Measurements from ENCODE around the gene L3MBTL4.
"Not testable (repeated sequence)": the region's sequence is repeated elsewhere in the genome, so short reads cannot be mapped to it uniquely, and the experiment has no call there.

Gene L3MBTL4

DNA sequence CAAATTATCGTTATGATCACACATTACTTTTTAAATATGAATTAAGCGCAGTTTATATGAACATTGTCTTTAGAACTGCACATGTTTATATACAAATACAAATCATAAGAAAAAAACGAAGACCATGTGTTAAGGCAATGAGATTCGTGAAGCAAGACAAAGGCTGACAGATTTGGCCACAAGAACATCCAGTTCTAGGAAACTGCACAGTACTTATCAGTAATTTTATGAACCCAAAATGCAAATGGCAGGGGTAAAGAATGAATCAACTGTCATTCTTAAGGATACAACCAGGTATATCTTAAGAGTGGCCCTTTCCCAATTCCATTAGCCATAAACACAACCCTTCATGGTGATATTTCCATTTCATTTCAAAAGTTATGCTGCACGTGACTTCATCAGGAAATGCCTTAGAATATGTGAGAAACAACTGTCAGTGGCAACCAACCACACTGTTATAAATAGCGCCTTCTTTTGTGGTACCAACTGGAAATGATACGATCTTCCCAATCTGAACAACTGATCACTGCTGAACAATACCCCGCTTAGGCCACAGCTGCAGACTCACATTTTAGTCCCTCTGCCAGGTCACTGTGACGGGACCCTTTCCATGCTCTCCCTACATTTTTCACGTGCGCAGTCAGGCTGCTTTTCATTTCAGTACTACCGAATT lies 144.9 kb downstream of the L3MBTL4 start:
- no peaks in the 10 kb centered on the region for H3K9me3 ChIP-seq (ENCODE audit: control insufficient read depth, low read length)

DNA sequence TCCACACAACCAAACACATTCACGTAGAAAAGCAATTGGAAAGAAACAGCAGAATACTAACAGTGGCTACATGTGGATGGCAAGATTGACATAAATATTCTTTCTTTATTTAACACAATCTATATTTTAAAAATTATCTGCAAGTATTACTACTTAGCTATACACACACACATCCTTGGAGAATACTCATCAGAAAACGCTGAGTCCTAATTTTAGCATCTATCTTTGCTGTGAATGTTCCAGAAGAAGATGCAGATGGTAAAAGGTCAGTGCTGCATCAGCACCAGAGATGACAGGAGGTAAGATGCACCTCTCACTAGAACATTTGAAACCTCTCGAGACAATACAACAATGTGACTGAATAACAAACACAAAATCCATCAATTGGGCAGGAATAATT lies 148.5 kb downstream of the L3MBTL4 start:
- H2BK5ac ChIP-seq (ENCODE audit: low read depth, low read length, poor library complexity, severe bottlenecking), result no peak overlapping the region
- no peaks in the 10 kb centered on the region for H3K79me1 ChIP-seq (replicated peaks; ENCODE audit: low read length, poor library complexity, severe bottlenecking)
- DNase-seq, result no peak
- H3K18ac ChIP-seq (ENCODE audit: low read depth in 1 of 2, low read length in 2 of 2), result no peak overlapping the region
- H4K91ac ChIP-seq (ENCODE audit: low read length), result no peak overlapping the region
- H3K4me1 ChIP-seq (ENCODE audit: control insufficient read depth, insufficient read depth, low read depth, low read length), result no peaks in the 10 kb centered on the region
- WGBS, result 94% methylated on average over 3 of the region's 3 CpGs
- no peak overlapping the region for H2BK120ac ChIP-seq (ENCODE audit: low read depth, low read length)
- no peak overlapping the region for H3K23ac ChIP-seq (ENCODE audit: low read length in 2 of 2)
- H2AFZ ChIP-seq (ENCODE audit: low read depth, low read length), result no peak overlapping the region
- H3K14ac ChIP-seq (ENCODE audit: low read length in 2 of 2), result no peak overlapping the region
- H4K8ac ChIP-seq (ENCODE audit: low read length), result no peak overlapping the region
- H3K36me3 ChIP-seq (ENCODE audit: control insufficient read depth in 1 of 2, insufficient read depth in 2 of 2, low read depth in 1 of 2, low read length in 2 of 2), result no peaks in the 10 kb centered on the region
- no peak overlapping the region for H3K4ac ChIP-seq (ENCODE audit: low read depth in 1 of 2, low read length in 2 of 2)
- no peak overlapping the region for H2BK15ac ChIP-seq (ENCODE audit: low read depth, poor library complexity, severe bottlenecking)
- H3K9me3 ChIP-seq (ENCODE audit: control insufficient read depth, low read length), result no peaks in the 10 kb centered on the region
- no peaks in the 10 kb centered on the region for H3K27me3 ChIP-seq (ENCODE audit: control insufficient read depth in 1 of 2, insufficient read depth in 1 of 2, low read length in 2 of 2)
- H3K27ac ChIP-seq (ENCODE audit: low read length, poor library complexity, severe bottlenecking), result no peak overlapping the region
- no peak overlapping the region for H2BK12ac ChIP-seq (ENCODE audit: low read length in 2 of 2)
- H3K4me2 ChIP-seq (ENCODE audit: low read length, poor library complexity, severe bottlenecking), result no peak overlapping the region
- H3K9ac ChIP-seq (ENCODE audit: low read length), result no peak overlapping the region
- no peak overlapping the region for H2AK5ac ChIP-seq (ENCODE audit: low read length, severe bottlenecking)
- H3K4me3 ChIP-seq (ENCODE audit: insufficient read depth in 1 of 2, low read depth in 1 of 2, low read length in 2 of 2), result no peak overlapping the region

More for the DNA sequence above, 144.9 kb downstream of the L3MBTL4 start:
- H3K27ac ChIP-seq (ENCODE audit: low read length, poor library complexity, severe bottlenecking), result no peak overlapping the region
- H3K4me3 ChIP-seq (ENCODE audit: insufficient read depth in 1 of 2, low read depth in 1 of 2, low read length in 2 of 2), result no peak overlapping the region
- no peak overlapping the region for H2BK5ac ChIP-seq (ENCODE audit: low read depth, low read length, poor library complexity, severe bottlenecking)
- H3K9ac ChIP-seq (ENCODE audit: low read length), result no peak overlapping the region
- no peaks in the 10 kb centered on the region for H3K27me3 ChIP-seq (ENCODE audit: control insufficient read depth in 1 of 2, insufficient read depth in 1 of 2, low read length in 2 of 2)
- H2AK5ac ChIP-seq (ENCODE audit: low read length, severe bottlenecking), result no peak overlapping the region
- H4K8ac ChIP-seq (ENCODE audit: low read length), result no peak overlapping the region
- no peak for DNase-seq
- H3K4ac ChIP-seq (ENCODE audit: low read depth in 1 of 2, low read length in 2 of 2), result no peak overlapping the region
- no peak overlapping the region for H3K4me2 ChIP-seq (ENCODE audit: low read length, poor library complexity, severe bottlenecking)
- H2BK12ac ChIP-seq (ENCODE audit: low read length in 2 of 2), result no peak overlapping the region
- no peak overlapping the region for H3K14ac ChIP-seq (ENCODE audit: low read length in 2 of 2)
- no peak overlapping the region for H2BK15ac ChIP-seq (ENCODE audit: low read depth, poor library complexity, severe bottlenecking)
- no peaks in the 10 kb centered on the region for H3K79me1 ChIP-seq (replicated peaks; ENCODE audit: low read length, poor library complexity, severe bottlenecking)
- no peak overlapping the region for H3K23ac ChIP-seq (ENCODE audit: low read length in 2 of 2)
- no peak overlapping the region for H3K18ac ChIP-seq (ENCODE audit: low read depth in 1 of 2, low read length in 2 of 2)
- no peak overlapping the region for H2BK120ac ChIP-seq (ENCODE audit: low read depth, low read length)
- H3K4me1 ChIP-seq (ENCODE audit: control insufficient read depth, insufficient read depth, low read depth, low read length), result no peaks in the 10 kb centered on the region
- WGBS, result 87% methylated on average over 11 of the region's 12 CpGs
- no peaks in the 10 kb centered on the region for H3K36me3 ChIP-seq (ENCODE audit: control insufficient read depth in 1 of 2, insufficient read depth in 2 of 2, low read depth in 1 of 2, low read length in 2 of 2)
- no peak overlapping the region for H2AFZ ChIP-seq (ENCODE audit: low read depth, low read length)
- no peak overlapping the region for H4K91ac ChIP-seq (ENCODE audit: low read length)

DNA sequence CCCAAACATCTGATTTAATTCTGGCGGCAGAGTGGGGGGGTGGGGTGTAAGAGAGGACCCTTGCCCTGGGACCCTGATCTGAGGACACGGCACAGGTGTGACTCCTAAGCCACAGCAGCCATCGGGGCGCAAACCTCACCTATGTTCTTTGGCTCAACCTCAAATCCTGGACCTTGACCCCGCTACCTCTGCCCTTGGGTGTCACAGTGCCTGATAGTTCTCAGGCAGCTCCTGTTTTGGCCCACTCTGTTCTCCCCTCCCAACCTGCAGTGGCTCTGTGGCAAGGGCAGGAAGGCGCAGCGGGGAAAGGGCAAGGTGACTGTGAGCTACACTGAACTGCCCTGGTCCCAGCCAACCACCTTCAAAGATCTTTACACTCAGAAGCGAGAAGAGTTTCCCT lies 152.8 kb downstream of the L3MBTL4 start:
- no peak for DNase-seq
- no peak overlapping the region for H2BK15ac ChIP-seq (ENCODE audit: low read depth, poor library complexity, severe bottlenecking)
- 81% methylated on average over 8 of the region's 8 CpGs for WGBS

GRCh38 chr18:6259324-6259723 lies 155.4 kb downstream of the L3MBTL4 start:
- H2AFZ ChIP-seq (ENCODE audit: low read depth, low read length); H4K8ac ChIP-seq (ENCODE audit: low read length); H3K36me3 ChIP-seq (ENCODE audit: control insufficient read depth in 1 of 2, insufficient read depth in 2 of 2, low read depth in 1 of 2, low read length in 2 of 2); H3K4ac ChIP-seq (ENCODE audit: low read depth in 1 of 2, low read length in 2 of 2); H3K79me1 ChIP-seq (replicated peaks; ENCODE audit: low read length, poor library complexity, severe bottlenecking); H3K4me1 ChIP-seq (ENCODE audit: control insufficient read depth, insufficient read depth, low read depth, low read length); H3K4me2 ChIP-seq (ENCODE audit: low read length, poor library complexity, severe bottlenecking); H3K27me3 ChIP-seq (ENCODE audit: control insufficient read depth in 1 of 2, insufficient read depth in 1 of 2, low read length in 2 of 2); H3K14ac ChIP-seq (ENCODE audit: low read length in 2 of 2); H2AK5ac ChIP-seq (ENCODE audit: low read length, severe bottlenecking); H3K27ac ChIP-seq (ENCODE audit: low read length, poor library complexity, severe bottlenecking); H2BK120ac ChIP-seq (ENCODE audit: low read depth, low read length); H2BK5ac ChIP-seq (ENCODE audit: low read depth, low read length, poor library complexity, severe bottlenecking); H3K18ac ChIP-seq (ENCODE audit: low read depth in 1 of 2, low read length in 2 of 2); H2BK12ac ChIP-seq (ENCODE audit: low read length in 2 of 2); H3K9ac ChIP-seq (ENCODE audit: low read length); DNase-seq; H3K4me3 ChIP-seq (ENCODE audit: insufficient read depth in 1 of 2, low read depth in 1 of 2, low read length in 2 of 2); H2BK15ac ChIP-seq (ENCODE audit: low read depth, poor library complexity, severe bottlenecking); H4K91ac ChIP-seq (ENCODE audit: low read length); H3K23ac ChIP-seq (ENCODE audit: low read length in 2 of 2): not testable (repeated sequence)
- peaks cover 15% of the 10 kb centered on the region for H3K9me3 ChIP-seq (ENCODE audit: control insufficient read depth, low read length)
- 14% methylated on average over 1 of the region's 1 CpG for WGBS

More for the DNA sequence above, 152.8 kb downstream of the L3MBTL4 start:
- Histone ChIP-seq H2BK120ac (ENCODE audit: low read depth, low read length) (no peak overlapping the region), H3K79me1 (replicated peaks; ENCODE audit: low read length, poor library complexity, severe bottlenecking) (no peaks in the 10 kb centered on the region), H4K8ac (ENCODE audit: low read length) (no peak overlapping the region), H2AFZ (ENCODE audit: low read depth, low read length) (no peak overlapping the region), H3K18ac (ENCODE audit: low read depth in 1 of 2, low read length in 2 of 2) (no peak overlapping the region), H3K4ac (ENCODE audit: low read depth in 1 of 2, low read length in 2 of 2) (no peak overlapping the region), H3K27me3 (ENCODE audit: control insufficient read depth in 1 of 2, insufficient read depth in 1 of 2, low read length in 2 of 2) (no peaks in the 10 kb centered on the region), H3K36me3 (ENCODE audit: control insufficient read depth in 1 of 2, insufficient read depth in 2 of 2, low read depth in 1 of 2, low read length in 2 of 2) (no peaks in the 10 kb centered on the region), H3K27ac (ENCODE audit: low read length, poor library complexity, severe bottlenecking) (no peak overlapping the region), H2BK12ac (ENCODE audit: low read length in 2 of 2) (no peak overlapping the region), H3K23ac (ENCODE audit: low read length in 2 of 2) (no peak overlapping the region), H2AK5ac (ENCODE audit: low read length, severe bottlenecking) (no peak overlapping the region), H3K9ac (ENCODE audit: low read length) (no peak overlapping the region), H3K14ac (ENCODE audit: low read length in 2 of 2) (no peak overlapping the region), H4K91ac (ENCODE audit: low read length) (no peak overlapping the region), H3K9me3 (ENCODE audit: control insufficient read depth, low read length) (peaks cover 15% of the 10 kb centered on the region), H3K4me2 (ENCODE audit: low read length, poor library complexity, severe bottlenecking) (no peak overlapping the region), H2BK5ac (ENCODE audit: low read depth, low read length, poor library complexity, severe bottlenecking) (no peak overlapping the region), H3K4me1 (ENCODE audit: control insufficient read depth, insufficient read depth, low read depth, low read length) (no peaks in the 10 kb centered on the region), H3K4me3 (ENCODE audit: insufficient read depth in 1 of 2, low read depth in 1 of 2, low read length in 2 of 2) (no peak overlapping the region)
